HG02759 (cell line): ENCODE results near the gene MRPL47.

ENCODE experiments used
- ATAC-seq: cut with Tn5 transposase; IDR thresholded peaks from one replicate; pipeline ENCODE4 v1.9.1; 2021; ENCODE audit warnings: mild to moderate bottlenecking, moderate library complexity; ENCODE audit not compliant: unreplicated experiment

MRPL47 gene

DNA sequence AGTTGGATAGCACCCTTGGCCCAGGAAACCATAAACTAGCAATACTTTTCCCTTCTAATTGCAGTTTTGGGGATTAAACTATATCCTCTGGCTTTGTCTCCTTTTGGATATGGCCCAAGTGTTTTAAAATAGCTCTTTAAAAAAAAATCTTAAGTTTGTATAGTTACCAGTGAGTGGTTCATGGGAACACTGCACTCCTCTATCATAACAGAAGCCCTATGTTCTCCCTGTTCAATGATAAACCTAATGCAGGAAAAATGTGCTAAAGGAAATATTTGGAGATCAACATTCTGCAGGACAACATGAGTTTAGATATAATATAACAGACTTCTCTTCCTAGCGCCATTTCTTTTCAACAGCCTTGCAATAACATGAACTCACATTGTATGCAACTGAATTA lies 13.1 kb downstream of the MRPL47 start:
- no peak for ATAC-seq

DNA sequence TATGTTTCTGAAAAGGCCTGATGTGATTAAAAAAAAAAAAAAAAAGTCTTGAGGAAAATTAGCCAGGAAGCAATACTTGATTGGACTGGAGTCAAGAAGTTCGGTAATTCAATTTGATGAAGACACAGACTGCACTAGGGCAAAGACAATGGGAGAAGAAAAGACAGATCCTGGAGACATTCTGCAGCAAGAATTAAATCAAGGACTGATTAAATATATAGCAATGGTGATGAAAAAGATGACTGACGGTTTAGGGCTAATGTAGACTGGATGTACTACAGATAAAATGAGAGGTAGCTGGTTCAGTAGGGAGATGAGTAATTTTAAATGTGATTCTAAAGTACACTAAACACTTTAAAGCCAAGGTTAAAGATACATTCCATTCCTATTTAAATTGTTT lies 13.8 kb downstream of the MRPL47 start:
- ATAC-seq, result no peak

GRCh38 chr3:179589143-179589542 lies 15.3 kb downstream of the MRPL47 start:
- peak; percentile 60 for ATAC-seq

DNA sequence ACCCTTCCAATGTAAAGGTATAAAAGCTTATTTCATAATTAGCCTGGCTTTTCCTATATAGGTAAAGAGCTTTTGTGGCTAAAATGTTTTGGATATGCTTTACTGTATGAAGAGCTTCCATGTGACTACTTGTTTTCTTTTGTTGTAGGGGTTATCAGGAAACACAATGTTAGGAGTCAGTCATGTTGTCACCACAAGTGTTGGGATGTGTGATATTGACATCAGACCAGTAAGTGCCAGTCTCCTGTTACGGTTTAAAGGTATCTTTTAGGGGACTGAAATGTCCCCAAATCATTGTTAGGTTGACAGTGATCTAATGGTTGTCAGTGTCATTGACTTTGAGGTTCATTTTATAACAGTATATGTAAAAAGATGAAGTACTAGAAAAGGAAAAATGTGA lies 23.4 kb downstream of the MRPL47 start:
- no peak for ATAC-seq

- ATAC-seq, result no peak
Observed at GRCh38 chr3:179565496-179565895, 38.9 kb downstream of the MRPL47 start.

GRCh38 chr3:179563271-179563783 lies 41.1 kb downstream of the MRPL47 start:
- ATAC-seq, result peak; percentile 44

DNA sequence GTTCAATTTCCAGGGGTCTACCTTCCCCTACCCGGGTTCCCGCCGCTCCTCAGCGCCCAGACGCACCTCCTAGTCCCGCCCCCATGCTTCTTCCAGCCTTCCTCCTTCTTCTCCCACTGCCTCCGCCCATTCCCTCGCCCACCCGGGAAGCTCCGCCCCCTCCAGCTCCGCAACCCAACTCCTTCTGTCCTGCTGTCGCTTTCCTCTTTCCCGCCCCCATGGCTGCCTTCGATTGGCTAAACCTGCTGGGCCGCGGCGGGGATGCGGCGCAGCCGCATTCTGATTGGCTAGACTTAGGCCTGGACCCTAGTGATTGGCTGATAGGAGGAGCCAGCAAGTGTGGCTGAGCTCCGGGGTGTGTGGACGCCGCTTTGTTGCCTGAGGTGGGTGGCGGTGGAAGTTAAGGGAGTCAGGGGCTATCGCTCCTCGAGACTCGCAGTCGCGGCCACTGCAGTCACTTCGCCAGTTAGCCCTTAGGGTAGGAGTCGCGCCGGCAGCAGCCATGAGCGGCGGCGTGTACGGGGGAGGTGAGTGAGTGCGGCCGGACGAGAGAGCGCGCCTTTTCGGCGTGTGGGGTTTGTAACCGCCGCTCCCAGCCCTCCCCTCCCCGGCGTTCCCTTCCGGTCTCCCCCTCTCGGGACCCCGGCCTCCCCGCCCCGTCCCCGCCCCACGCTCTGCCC lies 41.7 kb downstream of the MRPL47 start, which contains the start of gene ACTL6A:
Gene ACTL6A, plus strand, starts transcription at position 336 of the 680 bp plus-strand sequence. Its CDS starts 167 bp downstream, at position 503.
- ATAC-seq, result peak; percentile 96

GRCh38 chr3:179560791-179561190 lies 43.6 kb downstream of the MRPL47 start:
- no peak for ATAC-seq

DNA sequence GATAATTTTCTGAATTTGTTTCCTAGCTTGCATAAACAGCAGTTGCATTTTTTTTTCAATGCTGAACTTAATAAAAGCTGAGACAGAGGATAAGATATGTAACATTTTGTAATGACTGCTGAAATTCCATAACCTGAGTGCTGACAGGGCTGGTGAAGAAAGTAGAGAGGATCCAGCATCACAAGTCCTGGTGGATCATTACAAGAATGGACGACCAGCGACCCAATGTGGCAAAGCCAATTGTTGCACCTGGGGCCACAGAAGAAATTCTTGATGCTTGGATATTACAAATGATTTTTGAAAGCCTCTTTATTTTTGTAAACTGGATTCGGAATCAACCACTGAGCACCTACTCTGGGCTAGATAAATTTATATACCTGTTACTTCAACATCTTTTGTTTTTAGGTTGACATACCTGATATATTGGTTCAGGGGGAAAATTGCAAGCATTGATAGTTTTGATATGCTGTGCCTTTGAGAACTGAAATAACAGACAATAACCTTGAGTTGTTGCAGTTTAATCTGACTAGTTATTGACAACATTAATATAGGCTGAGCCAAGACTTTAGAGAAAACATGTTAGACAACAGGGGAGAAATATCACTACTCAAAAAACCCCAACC lies 45.6 kb downstream of the MRPL47 start:
- ATAC-seq, result no peak

DNA sequence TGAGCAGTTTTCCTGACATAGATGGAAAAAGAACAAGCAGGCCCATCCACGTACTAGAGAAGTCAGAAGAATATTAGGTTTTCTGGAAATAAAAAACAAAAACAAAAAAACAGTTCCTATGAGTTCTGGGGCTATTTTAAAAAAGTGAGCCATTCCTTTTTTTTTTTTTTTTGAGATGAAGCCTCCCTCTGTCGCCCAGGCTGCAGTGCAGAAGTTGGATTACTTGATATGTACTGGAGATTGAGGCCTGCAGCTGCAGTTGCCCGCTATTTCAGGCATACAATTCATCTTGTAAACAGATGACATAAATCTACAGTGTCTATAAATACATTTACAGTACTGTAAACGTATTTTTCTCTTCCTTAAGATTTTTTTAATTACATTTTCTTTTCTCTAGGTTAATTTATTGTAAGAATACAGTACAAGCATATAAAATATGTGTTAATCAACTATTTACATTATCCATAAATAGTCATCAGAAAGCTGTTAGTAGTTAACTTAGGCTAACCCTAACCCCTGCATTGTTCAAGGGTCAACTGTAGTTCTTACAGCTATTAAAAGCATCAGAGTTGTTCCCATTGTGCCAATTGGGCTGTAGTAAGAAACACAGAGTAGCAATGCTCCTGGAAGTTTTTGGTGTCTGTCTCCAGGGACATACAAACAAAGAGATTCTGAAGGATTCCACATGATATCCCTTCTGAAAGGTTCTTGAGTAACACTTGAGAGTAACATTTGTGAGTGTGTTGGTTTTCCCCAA lies 52.9 kb downstream of the MRPL47 start:
- no peak for ATAC-seq

DNA sequence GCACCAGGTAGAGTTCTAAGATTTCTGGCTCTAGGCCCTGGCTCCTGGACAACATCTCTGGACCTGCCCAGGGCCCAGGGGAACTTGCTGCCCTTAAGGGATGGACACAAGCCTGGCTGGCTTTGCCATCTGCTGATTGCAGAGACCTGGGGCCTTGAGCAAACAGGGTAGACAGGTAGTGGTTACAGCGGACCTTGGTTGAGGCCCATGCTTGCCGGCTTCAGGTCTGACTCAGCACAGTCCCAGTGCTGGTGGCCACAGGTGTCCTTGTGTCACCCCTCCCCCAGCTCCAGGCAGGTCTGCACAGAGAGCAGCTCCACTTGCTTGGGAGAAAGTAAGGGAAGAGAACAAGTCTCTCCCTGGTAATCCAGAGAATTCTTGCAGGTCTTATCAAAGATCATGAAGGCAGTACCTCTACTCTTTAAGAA lies 57.6 kb downstream of the MRPL47 start:
- no peak for ATAC-seq

GRCh38 chr3:179544981-179545645 lies 59.3 kb downstream of the MRPL47 start:
- no peak for ATAC-seq

DNA sequence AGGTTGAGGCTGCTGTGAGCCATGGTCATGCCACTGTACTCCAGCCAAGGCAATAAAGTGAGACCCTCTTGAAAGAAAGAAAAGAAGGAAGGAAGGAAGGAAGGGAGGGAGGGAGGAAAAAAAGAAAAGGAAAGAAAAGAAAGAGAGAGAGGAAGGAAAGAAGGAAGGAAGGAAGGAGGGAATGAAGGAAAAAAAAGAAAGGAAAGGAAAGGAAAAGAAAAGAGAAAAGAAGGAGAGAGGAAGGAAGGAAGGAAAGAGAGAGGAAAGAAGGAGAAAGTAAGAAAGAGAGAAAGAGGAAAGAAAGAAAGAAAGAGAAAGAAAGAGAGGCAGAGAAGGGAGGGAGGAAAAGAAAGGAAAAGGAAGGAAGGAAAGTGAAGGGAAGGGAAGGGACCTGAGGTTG lies 62.1 kb downstream of the MRPL47 start:
- no peak for ATAC-seq

DNA sequence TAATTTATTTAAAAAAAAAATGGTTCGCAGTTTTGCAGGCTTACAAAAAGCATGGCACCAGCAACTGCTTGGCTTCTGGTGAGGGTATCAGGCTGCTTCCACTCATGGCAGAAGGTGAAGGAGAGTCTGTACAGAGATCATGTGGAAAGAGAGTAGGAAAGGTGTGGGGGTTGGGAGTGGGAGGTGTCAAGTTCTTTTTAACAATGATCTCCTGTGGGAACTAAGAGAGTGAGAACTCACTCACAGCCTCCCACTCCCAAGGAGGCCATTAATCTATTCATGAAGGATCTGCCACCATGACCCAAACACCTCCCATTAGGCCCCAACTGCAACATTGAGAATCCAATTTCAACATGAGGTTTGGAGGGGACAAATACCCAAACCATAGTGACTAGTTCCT lies 62.8 kb downstream of the MRPL47 start:
- no peak for ATAC-seq

DNA sequence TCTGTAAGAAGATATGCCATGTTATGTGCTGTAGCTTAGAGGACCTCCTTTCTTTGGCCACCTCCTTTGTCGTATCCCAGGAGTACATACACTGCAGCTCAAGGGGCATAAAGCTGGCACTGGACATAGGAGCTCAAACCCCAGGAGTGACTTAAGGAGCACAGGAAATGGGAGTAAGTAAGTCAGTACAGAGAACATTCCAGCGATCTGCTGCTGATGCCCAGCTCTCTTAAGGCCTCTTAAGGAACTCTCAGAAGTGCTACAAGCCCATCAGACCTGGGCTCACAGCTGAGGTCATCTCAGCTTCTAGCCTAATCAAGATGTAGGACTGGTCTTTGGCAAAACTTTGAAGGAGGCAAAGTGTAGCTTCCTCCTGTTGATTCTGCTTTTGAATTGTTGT lies 63.3 kb downstream of the MRPL47 start:
- ATAC-seq, result no peak
